SK-N-SH treated with all-trans-retinoic acid at 6 μM for 48 hours (cell line): ENCODE measurements around the gene TNS2.

Experiments used
- ATAC-seq: fragments of 200-7000 bp; cut with Tn5 transposase; 3 replicates; pipeline ENCODE4 v1.9.1; 2020; ENCODE audit warnings: mild to moderate bottlenecking, moderate library complexity
- BACH2 ChIP-seq: fragments of 250-450 bp; sonication (Bioruptor Pico); IDR thresholded peaks from 2 replicates; pipeline ENCODE4 v1.9.0; 2021; ENCODE audit warnings: mild to moderate bottlenecking, borderline replicate concordance
- CREB5 ChIP-seq: fragments of 250-450 bp; sonication (Bioruptor Pico); IDR thresholded peaks from 2 replicates; pipeline ENCODE4 v1.5.1; 2020; ENCODE audit warnings: low read depth, mild to moderate bottlenecking, moderate library complexity
- CSDC2 ChIP-seq: fragments of 250-450 bp; sonication (Bioruptor Pico); IDR thresholded peaks from 2 replicates; pipeline ENCODE4 v1.5.0; 2020; ENCODE audit warnings: mild to moderate bottlenecking, moderate library complexity
- ESRRG ChIP-seq: fragments of 250-450 bp; sonication (Bioruptor Pico); IDR thresholded peaks from 2 replicates; pipeline ENCODE4 v1.6.1; 2021; ENCODE audit warnings: mild to moderate bottlenecking
- GLIS3 ChIP-seq: fragments of 250-450 bp; sonication (Bioruptor Pico); IDR thresholded peaks from 2 replicates; pipeline ENCODE4 v1.5.0; 2020; ENCODE audit warnings: mild to moderate bottlenecking, moderate library complexity
- ISL1 ChIP-seq: fragments of 250-450 bp; sonication (Bioruptor Pico); IDR thresholded peaks from 2 replicates; pipeline ENCODE4 v2.1.2; 2022; ENCODE audit warnings: mild to moderate bottlenecking, moderate library complexity
- PPARA ChIP-seq: fragments of 250-450 bp; sonication (Bioruptor Pico); IDR thresholded peaks from 2 replicates; pipeline ENCODE4 v1.5.0; 2020; ENCODE audit warnings: mild to moderate bottlenecking, borderline replicate concordance
- RARB ChIP-seq: fragments of 250-450 bp; sonication (Bioruptor Pico); IDR thresholded peaks from 2 replicates; pipeline ENCODE4 v1.8.0; 2021; ENCODE audit warnings: mild to moderate bottlenecking, moderate library complexity
- SNAI2 ChIP-seq: fragments of 250-450 bp; sonication (Bioruptor Pico); IDR thresholded peaks from 2 replicates; pipeline ENCODE4 v1.5.0; 2020; ENCODE audit warnings: mild to moderate bottlenecking, moderate library complexity
- TCF4 ChIP-seq: fragments of 250-450 bp; sonication (Bioruptor Pico); IDR thresholded peaks from 2 replicates; pipeline ENCODE4 v1.8.0; 2021; ENCODE audit warnings: mild to moderate bottlenecking, moderate library complexity, borderline replicate concordance
- TOX ChIP-seq: fragments of 250-450 bp; sonication (Bioruptor Pico); IDR thresholded peaks from 2 replicates; pipeline ENCODE4 v1.8.0; 2021; ENCODE audit warnings: mild to moderate bottlenecking, moderate library complexity, borderline replicate concordance
- TSHZ2 ChIP-seq: fragments of 250-450 bp; sonication (Bioruptor Pico); IDR thresholded peaks from 2 replicates; pipeline ENCODE4 v1.5.0; 2020; ENCODE audit warnings: mild to moderate bottlenecking, moderate library complexity
- ZC3H10 ChIP-seq: fragments of 250-450 bp; sonication (Bioruptor Pico); IDR thresholded peaks from 2 replicates; pipeline ENCODE4 v1.5.1; 2021; ENCODE audit warnings: mild to moderate bottlenecking, moderate library complexity
- ZFP30 ChIP-seq: fragments of 450-650 bp; formaldehyde crosslinking; IDR thresholded peaks from 2 replicates; pipeline ENCODE4 v1.5.0; 2022; ENCODE audit warnings: mild to moderate bottlenecking, moderate library complexity
- ZNF565 ChIP-seq: fragments of 450-650 bp; formaldehyde crosslinking; conservative IDR thresholded peaks from 2 replicates; pipeline ENCODE4 v1.5.0; 2020; ENCODE audit warnings: low read depth, mild to moderate bottlenecking, moderate library complexity
- ZNF70 ChIP-seq: fragments of 450-650 bp; formaldehyde crosslinking; IDR thresholded peaks from 2 replicates; pipeline ENCODE4 v1.5.0; 2020; ENCODE audit warnings: mild to moderate bottlenecking, moderate library complexity
- ZNF8 ChIP-seq: fragments of 450-650 bp; formaldehyde crosslinking; IDR thresholded peaks from 2 replicates; pipeline ENCODE4 v1.5.0; 2020; ENCODE audit warnings: mild to moderate bottlenecking, moderate library complexity
- TF ChIP-seq, protein P1 (sequence below): fragments of 250-450 bp; sonication (Bioruptor Pico); IDR thresholded peaks from 2 replicates; pipeline ENCODE4 v1.8.0; 2021; ENCODE audit warnings: low read depth, mild to moderate bottlenecking, moderate library complexity, borderline replicate concordance
- TF ChIP-seq, protein P2 (sequence below): fragments of 250-450 bp; sonication (Bioruptor Pico); IDR thresholded peaks from 2 replicates; pipeline ENCODE4 v1.8.0; 2020; ENCODE audit warnings: mild to moderate bottlenecking, moderate library complexity, borderline replicate concordance

TNS2 gene

GRCh38 chr12:53054112-53054878 is 4.4 kb downstream of the TNS2 start:
- peak; percentile 67 for ATAC-seq

DNA sequence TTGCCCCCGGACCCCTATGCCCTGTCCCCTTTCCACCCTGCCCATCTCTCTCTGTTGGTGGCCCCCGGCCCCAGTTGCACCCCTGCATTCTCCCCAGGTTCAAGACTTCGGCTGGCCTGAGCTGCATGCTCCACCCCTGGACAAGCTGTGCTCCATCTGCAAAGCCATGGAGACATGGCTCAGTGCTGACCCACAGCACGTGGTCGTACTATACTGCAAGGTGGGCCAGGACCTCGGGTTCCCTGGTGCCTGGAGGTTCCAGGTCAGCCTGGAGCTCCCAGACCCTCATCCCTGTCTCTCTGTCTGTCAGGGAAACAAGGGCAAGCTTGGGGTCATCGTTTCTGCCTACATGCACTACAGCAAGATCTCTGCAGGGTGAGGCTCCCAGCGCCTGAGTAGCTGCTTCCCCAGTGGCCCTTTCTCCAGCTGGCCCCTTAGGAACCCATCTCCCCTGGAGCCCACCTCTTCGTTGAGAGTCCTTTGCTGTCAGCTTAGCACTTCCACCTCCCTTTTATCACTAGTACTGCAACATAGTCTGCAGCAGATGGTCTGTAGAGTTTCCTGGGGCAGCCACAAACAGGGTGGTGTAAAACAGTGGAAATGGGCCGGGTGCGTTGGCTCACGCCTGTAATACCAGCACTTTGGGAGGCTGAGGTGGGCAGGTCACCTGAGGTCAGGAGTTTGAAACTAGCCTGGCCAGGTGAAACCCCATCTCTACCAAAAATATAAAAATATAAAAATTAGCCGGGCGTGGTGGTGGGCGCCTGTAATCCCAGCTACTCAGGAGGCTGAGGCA is 5.8 kb downstream of the TNS2 start:
- TF ChIP-seq BACH2 (no peak), SNAI2 (CRISPR knock-in tag) (no peak), CSDC2 (CRISPR knock-in tag) (no peak), ZFP30 (CRISPR knock-in tag) (no peak), ZNF565 (CRISPR knock-in tag) (no peak), GLIS3 (CRISPR knock-in tag) (no peak), ZNF8 (no peak), TOX (CRISPR knock-in tag) (no peak), ZNF70 (CRISPR knock-in tag) (no peak), RARB (no peak), ISL1 (no peak), TCF4 (CRISPR knock-in tag) (no peak), CREB5 (CRISPR knock-in tag) (no peak)
- TF ChIP-seq, protein P1, sequence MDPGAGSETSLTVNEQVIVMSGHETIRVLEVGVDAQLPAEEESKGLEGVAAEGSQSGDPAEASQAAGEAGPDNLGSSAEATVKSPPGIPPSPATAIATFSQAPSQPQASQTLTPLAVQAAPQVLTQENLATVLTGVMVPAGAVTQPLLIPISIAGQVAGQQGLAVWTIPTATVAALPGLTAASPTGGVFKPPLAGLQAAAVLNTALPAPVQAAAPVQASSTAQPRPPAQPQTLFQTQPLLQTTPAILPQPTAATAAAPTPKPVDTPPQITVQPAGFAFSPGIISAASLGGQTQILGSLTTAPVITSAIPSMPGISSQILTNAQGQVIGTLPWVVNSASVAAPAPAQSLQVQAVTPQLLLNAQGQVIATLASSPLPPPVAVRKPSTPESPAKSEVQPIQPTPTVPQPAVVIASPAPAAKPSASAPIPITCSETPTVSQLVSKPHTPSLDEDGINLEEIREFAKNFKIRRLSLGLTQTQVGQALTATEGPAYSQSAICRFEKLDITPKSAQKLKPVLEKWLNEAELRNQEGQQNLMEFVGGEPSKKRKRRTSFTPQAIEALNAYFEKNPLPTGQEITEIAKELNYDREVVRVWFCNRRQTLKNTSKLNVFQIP (CRISPR knock-in tag) = no peak
- TF ChIP-seq, all 23 proteins: peak for 0
- ATAC-seq = no peak

More at GRCh38 chr12:53054112-53054878, 4.4 kb downstream of the TNS2 start:
- no peak for TF ChIP-seq PPARA
- no peak for TF ChIP-seq ZC3H10 (CRISPR knock-in tag)
- no peak for TF ChIP-seq TSHZ2
- no peak for TF ChIP-seq ZNF8
- no peak for TF ChIP-seq CSDC2 (CRISPR knock-in tag)
- TF ChIP-seq CREB5 (CRISPR knock-in tag) = no peak
- TF ChIP-seq RARB = no peak
- TF ChIP-seq, protein P1 (CRISPR knock-in tag) = no peak
- TF ChIP-seq, protein P2, sequence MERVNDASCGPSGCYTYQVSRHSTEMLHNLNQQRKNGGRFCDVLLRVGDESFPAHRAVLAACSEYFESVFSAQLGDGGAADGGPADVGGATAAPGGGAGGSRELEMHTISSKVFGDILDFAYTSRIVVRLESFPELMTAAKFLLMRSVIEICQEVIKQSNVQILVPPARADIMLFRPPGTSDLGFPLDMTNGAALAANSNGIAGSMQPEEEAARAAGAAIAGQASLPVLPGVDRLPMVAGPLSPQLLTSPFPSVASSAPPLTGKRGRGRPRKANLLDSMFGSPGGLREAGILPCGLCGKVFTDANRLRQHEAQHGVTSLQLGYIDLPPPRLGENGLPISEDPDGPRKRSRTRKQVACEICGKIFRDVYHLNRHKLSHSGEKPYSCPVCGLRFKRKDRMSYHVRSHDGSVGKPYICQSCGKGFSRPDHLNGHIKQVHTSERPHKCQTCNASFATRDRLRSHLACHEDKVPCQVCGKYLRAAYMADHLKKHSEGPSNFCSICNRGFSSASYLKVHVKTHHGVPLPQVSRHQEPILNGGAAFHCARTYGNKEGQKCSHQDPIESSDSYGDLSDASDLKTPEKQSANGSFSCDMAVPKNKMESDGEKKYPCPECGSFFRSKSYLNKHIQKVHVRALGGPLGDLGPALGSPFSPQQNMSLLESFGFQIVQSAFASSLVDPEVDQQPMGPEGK = no peak
- TF ChIP-seq ESRRG (CRISPR knock-in tag) = no peak
